ENCODE measurements around the gene COX14. TPM values are rescaled to one million over a fixed set of nuclear protein-coding genes. Genes with fewer than 3 reads are reported as not detected.

The COX14 gene
- total RNA-seq, 1 experiment from 2014 or later: 28.7 TPM

- H3K27ac ChIP-seq (ENCODE audit: low read depth, low read length, poor library complexity, severe bottlenecking): no peak overlapping the region
- H3K4me1 ChIP-seq (ENCODE audit: insufficient read depth, low read length, poor library complexity, severe bottlenecking): no peaks in the 10 kb centered on the region
- no peaks in the 10 kb centered on the region for H3K27me3 ChIP-seq (replicated peaks; ENCODE audit: insufficient read depth, low read depth, low read length, poor library complexity)
- TF ChIP-seq EZH2 (IDR thresholded peaks at IDR 0.05; ENCODE audit: borderline replicate concordance, low read depth, low read length, poor library complexity, severe bottlenecking) (no peak), CTCF (conservative IDR thresholded peaks at IDR 0.05; ENCODE audit: low read depth, low read length) (no peak)
- intact Hi-C loops (cut with micrococcal nuclease; ENCODE audit: unreplicated experiment): no loop called here
- DNase-seq (ENCODE audit: low spot score): no peak
- BruUV-seq (replicated peaks): no TSS peak
- no peaks in the 10 kb centered on the region for H3K9me3 ChIP-seq (ENCODE audit: low read depth, low read length, poor library complexity, severe bottlenecking)
- CTCF ChIA-PET: no interaction called here
- POLR2A ChIA-PET (ENCODE audit: low non-redundant PET): interaction anchor here (0.7 to 1.1 kb wide), 2 partner anchors 9 to 125 kb away, joined by 3 to 4 read pairs; no protein-coding TSS in a partner anchor
- H3K4me3 ChIP-seq (ENCODE audit: low read depth, low read length, poor library complexity, severe bottlenecking): no peak overlapping the region
- no peaks in the 10 kb centered on the region for H3K36me3 ChIP-seq (ENCODE audit: insufficient read depth, low read length, poor library complexity, severe bottlenecking)
Observed at GRCh38 chr12:50157259-50157658, 45.2 kb downstream of the COX14 start.

- BruUV-seq (replicated peaks): no TSS peak
- Histone ChIP-seq H3K36me3 (ENCODE audit: insufficient read depth, low read length, poor library complexity, severe bottlenecking) (no peaks in the 10 kb centered on the region), H3K4me3 (ENCODE audit: low read depth, low read length, poor library complexity, severe bottlenecking) (no peak overlapping the region), H3K27me3 (replicated peaks; ENCODE audit: insufficient read depth, low read depth, low read length, poor library complexity) (no peaks in the 10 kb centered on the region), H3K9me3 (ENCODE audit: low read depth, low read length, poor library complexity, severe bottlenecking) (no peaks in the 10 kb centered on the region), H3K4me1 (ENCODE audit: insufficient read depth, low read length, poor library complexity, severe bottlenecking) (no peaks in the 10 kb centered on the region), H3K27ac (ENCODE audit: low read depth, low read length, poor library complexity, severe bottlenecking) (no peak overlapping the region)
- ChIA-PET CTCF (no interaction called here), POLR2A (ENCODE audit: low non-redundant PET) (no interaction called here)
- TF ChIP-seq EZH2 (IDR thresholded peaks at IDR 0.05; ENCODE audit: borderline replicate concordance, low read depth, low read length, poor library complexity, severe bottlenecking) (no peak), CTCF (conservative IDR thresholded peaks at IDR 0.05; ENCODE audit: low read depth, low read length) (no peak)
- DNase-seq (ENCODE audit: low spot score): no peak
- intact Hi-C loops (cut with micrococcal nuclease; ENCODE audit: unreplicated experiment): no loop called here
Observed at GRCh38 chr12:50160643-50161042, 48.6 kb downstream of the COX14 start.

- no peak overlapping the region for H3K4me3 ChIP-seq (ENCODE audit: low read depth, low read length, poor library complexity, severe bottlenecking)
- no peaks in the 10 kb centered on the region for H3K9me3 ChIP-seq (ENCODE audit: low read depth, low read length, poor library complexity, severe bottlenecking)
- no TSS peak for BruUV-seq (replicated peaks)
- ChIA-PET CTCF (no interaction called here), POLR2A (ENCODE audit: low non-redundant PET) (no interaction called here)
- no peak overlapping the region for H3K27ac ChIP-seq (ENCODE audit: low read depth, low read length, poor library complexity, severe bottlenecking)
- no peak for DNase-seq (ENCODE audit: low spot score)
- intact Hi-C loops (cut with micrococcal nuclease; ENCODE audit: unreplicated experiment): no loop called here
- no peaks in the 10 kb centered on the region for H3K4me1 ChIP-seq (ENCODE audit: insufficient read depth, low read length, poor library complexity, severe bottlenecking)
- TF ChIP-seq EZH2 (IDR thresholded peaks at IDR 0.05; ENCODE audit: borderline replicate concordance, low read depth, low read length, poor library complexity, severe bottlenecking): no peak
- TF ChIP-seq CTCF (conservative IDR thresholded peaks at IDR 0.05; ENCODE audit: low read depth, low read length): no peak
- H3K27me3 ChIP-seq (replicated peaks; ENCODE audit: insufficient read depth, low read depth, low read length, poor library complexity): no peaks in the 10 kb centered on the region
- H3K36me3 ChIP-seq (ENCODE audit: insufficient read depth, low read length, poor library complexity, severe bottlenecking): no peaks in the 10 kb centered on the region
Observed at GRCh38 chr12:50162230-50162629, 50.2 kb downstream of the COX14 start.

Measured in A673 (cell line).